HepG2 (cell line): Measurements from ENCODE around the gene VWCE. TPM values are rescaled to one million over a fixed set of nuclear protein-coding genes. Genes with fewer than 3 reads are reported as not detected.

ENCODE experiments used
- ATF4 ChIP-seq, 2 experiments: fragments of 450-650 bp in 1 of 2; sonication (generic) in 1 of 2; formaldehyde crosslinking; IDR thresholded peaks; 2 replicates each; pipeline versions ENCODE4 v1.5.0 to v1.8.0; 2020 to 2022; ENCODE audit warnings: mild to moderate bottlenecking in 1 of 2, missing genetic modification reagents in 1 of 2
- CBX2 ChIP-seq, 2 experiments: fragments of 200-600 bp in 1 of 2; sonication (generic); formaldehyde crosslinking in 1 of 2; IDR thresholded peaks; 2 replicates each; pipeline versions ENCODE4 v1.7.0 to v1.8.1; 2018 to 2022; ENCODE audit warnings: low read depth in 2 of 2, low read length in 1 of 2, mild to moderate bottlenecking in 1 of 2, missing genetic modification reagents in 1 of 2
- CREB1 ChIP-seq, 2 experiments: fragments of 450-650 bp in 1 of 2; IDR thresholded peaks; 2 replicates each; pipeline ENCODE4 v1.6.1; 2016 to 2017; ENCODE audit warnings: control low read depth in 1 of 2, mild to moderate bottlenecking in 1 of 2, missing compliant biosample characterization in 1 of 2, missing genetic modification characterization in 1 of 2
- EZH2 ChIP-seq: conservative IDR thresholded peaks from 2 replicates; pipeline ENCODE4 v1.6.1; 2012; ENCODE audit warnings: mild to moderate bottlenecking, low read depth, low read length, moderate library complexity
- GABPA ChIP-seq, 2 experiments: IDR thresholded peaks; 2 replicates each; pipeline ENCODE4 v1.6.1; 2011 to 2016; ENCODE audit warnings: low read depth in 2 of 2, low read length in 1 of 2, missing biosample characterization in 1 of 2, missing genetic modification characterization in 1 of 2
- HIVEP1 ChIP-seq: sonication (generic); formaldehyde crosslinking; IDR thresholded peaks from 2 replicates; pipeline ENCODE4 v1.4.0; 2020; ENCODE audit warnings: mild to moderate bottlenecking, missing genetic modification reagents
- HNRNPLL ChIP-seq: fragments of 200-400 bp; formaldehyde crosslinking; IDR thresholded peaks from 2 replicates; pipeline ENCODE4 v1.6.1; 2017; ENCODE audit warnings: mild to moderate bottlenecking, low read depth, low read length; ENCODE audit not compliant: poor library complexity, severe bottlenecking
- IKZF1 ChIP-seq: fragments of 450-650 bp; IDR thresholded peaks from 2 replicates; pipeline ENCODE4 v1.7.1; 2016
- IKZF4 ChIP-seq: sonication (generic); formaldehyde crosslinking; IDR thresholded peaks from 2 replicates; pipeline ENCODE4 v1.5.1; 2020; ENCODE audit warnings: borderline replicate concordance, mild to moderate bottlenecking, low read depth, missing genetic modification reagents; ENCODE audit errors: not compliant biosample characterization
- JUNB ChIP-seq: sonication (generic); formaldehyde crosslinking; IDR thresholded peaks from 2 replicates; pipeline ENCODE4 v1.8.0; 2022; ENCODE audit warnings: missing genetic modification reagents, mild to moderate bottlenecking, borderline replicate concordance
- PAF1 ChIP-seq: IDR thresholded peaks from 2 replicates; pipeline ENCODE4 v1.6.1; 2016; ENCODE audit warnings: missing genetic modification reagents, missing compliant biosample characterization
- PRDM4 ChIP-seq: sonication (generic); formaldehyde crosslinking; IDR thresholded peaks from 2 replicates; pipeline ENCODE4 v1.9.0; 2021; ENCODE audit warnings: missing genetic modification reagents, borderline replicate concordance
- RFX1 ChIP-seq: fragments of 450-650 bp; IDR thresholded peaks from 2 replicates; pipeline ENCODE4 v1.6.1; 2017
- SNAPC2 ChIP-seq: sonication (generic); formaldehyde crosslinking; IDR thresholded peaks from 2 replicates; pipeline ENCODE4 v1.8.1; 2022; ENCODE audit warnings: mild to moderate bottlenecking, missing genetic modification reagents
- TAF1 ChIP-seq: sonication (generic); formaldehyde crosslinking; IDR thresholded peaks from 2 replicates; pipeline ENCODE4 v1.4.0; 2020; ENCODE audit warnings: missing genetic modification reagents
- TBX3 ChIP-seq: fragments of 450-650 bp; IDR thresholded peaks from 2 replicates; pipeline ENCODE4 v1.6.1; 2017; ENCODE audit warnings: antibody characterized with exemption, mild to moderate bottlenecking, inconsistent platforms, borderline replicate concordance
- THYN1 ChIP-seq: sonication (generic); formaldehyde crosslinking; IDR thresholded peaks from 2 replicates; pipeline ENCODE4 v1.8.1; 2023; ENCODE audit warnings: low read depth, mild to moderate bottlenecking, moderate library complexity, missing genetic modification reagents, borderline replicate concordance
- ZBTB43 ChIP-seq: sonication (generic); formaldehyde crosslinking; conservative IDR thresholded peaks from 2 replicates; pipeline ENCODE4 v1.4.0; 2020; ENCODE audit warnings: missing genetic modification reagents
- ZBTB49 ChIP-seq: sonication (generic); formaldehyde crosslinking; IDR thresholded peaks from 2 replicates; pipeline ENCODE4 v1.4.0; 2020; ENCODE audit warnings: missing genetic modification reagents, borderline replicate concordance
- ZNF33B ChIP-seq: sonication (generic); formaldehyde crosslinking; IDR thresholded peaks from 2 replicates; pipeline ENCODE4 v1.5.1; 2020; ENCODE audit warnings: mild to moderate bottlenecking, missing genetic modification reagents
- ZNF572 ChIP-seq: sonication (generic); formaldehyde crosslinking; IDR thresholded peaks from 2 replicates; pipeline ENCODE4 v1.5.1; 2020; ENCODE audit warnings: mild to moderate bottlenecking, missing genetic modification reagents
- ZNF749 ChIP-seq: sonication (generic); formaldehyde crosslinking; IDR thresholded peaks from 2 replicates; pipeline ENCODE4 v1.8.0; 2022; ENCODE audit warnings: mild to moderate bottlenecking, missing genetic modification reagents, moderate library complexity, borderline replicate concordance
- ZNF773 ChIP-seq: sonication (generic); formaldehyde crosslinking; IDR thresholded peaks from 2 replicates; pipeline ENCODE4 v1.4.0; 2020; ENCODE audit warnings: missing genetic modification reagents, borderline replicate concordance
- polyA plus RNA-seq, 8 experiments: library from polyadenylated mRNA; depleted of rRNA in 3 of 8; stranded (reverse) in 7 of 8; unstranded in 1 of 8; fragments of >200 nt; fragmentation: Illumina TruSeq in 4 of 8; extraction: Trizol in 4 of 8; gene quantifications; 2 replicates each; pipeline versions ENCODE4 v1.2.1 to v1.2.3, GENCODE V29; 2011 to 2016; ENCODE audit warnings: low read depth in 4 of 8, missing spikeins in 1 of 8, mixed read lengths in 1 of 8; ENCODE audit not compliant: insufficient read depth in 1 of 8
- total RNA-seq, 5 experiments: library from RNA; depleted of rRNA; stranded (reverse); fragments of >200 nt; fragmentation: Illumina TruSeq; extraction: Trizol; gene quantifications; 2 replicates each; pipeline ENCODE4 v1.2.3, GENCODE V29; 2016; ENCODE audit warnings: low read depth in 1 of 5

VWCE gene
- total and polyA plus RNA-seq, 2 of the 13 experiments (the other 11 are each of a cell fraction or from before 2014, with no cell fraction given): 27.6 to 58.3 TPM

- TF ChIP-seq EZH2 (no peak), IKZF1 (no peak), ZBTB49 (no peak), ZNF33B (CRISPR knock-in tag) (no peak), RFX1 (no peak), ZBTB43 (CRISPR knock-in tag) (0 out of 2 replicates have a peak, but pooled peaks have one; percentile 13), CBX2 (IDR thresholded peaks at IDR 0.05; ENCODE audit: low read depth, low read length) (no peak), CBX2 (CRISPR knock-in tag; IDR thresholded peaks at IDR 0.05; ENCODE audit: low read depth) (no peak), PAF1 (CRISPR knock-in tag) (no peak), HNRNPLL (peak; percentile 40), TBX3 (no peak), ATF4 (CRISPR knock-in tag; IDR thresholded peaks at IDR 0.05) (no peak), HIVEP1 (CRISPR knock-in tag) (no peak), ZNF572 (CRISPR knock-in tag) (no peak), ZNF749 (CRISPR knock-in tag) (no peak), GABPA (IDR thresholded peaks at IDR 0.05; ENCODE audit: low read depth, low read length) (no peak), GABPA (CRISPR knock-in tag; IDR thresholded peaks at IDR 0.05; ENCODE audit: low read depth) (peak; percentile 28; the same call in 1 of the 2 replicates), THYN1 (CRISPR knock-in tag) (no peak), JUNB (CRISPR knock-in tag) (no peak), ZNF773 (CRISPR knock-in tag) (no peak), TAF1 (CRISPR knock-in tag) (no peak), PRDM4 (no peak), SNAPC2 (CRISPR knock-in tag) (no peak; the same call in 1 of the 2 replicates), IKZF4 (CRISPR knock-in tag) (no peak), CREB1 (IDR thresholded peaks at IDR 0.05) (no peak), CREB1 (CRISPR knock-in tag; IDR thresholded peaks at IDR 0.05) (peak; percentile 60; the same call in 1 of the 2 replicates)
Observed at GRCh38 chr11:61298663-61299244, 3.6 kb upstream of the VWCE start (continued).
